GM12878 (cell line): Measurements from ENCODE around the gene GALNT17. TPM values are rescaled to one million over a fixed set of nuclear protein-coding genes. Genes with fewer than 3 reads are reported as not detected.

Experiments
- ATAC-seq: fragments of 200-7000 bp; cut with Tn5 transposase; 3 replicates; pipeline ENCODE4 v1.9.1; 2020; ENCODE audit warnings: mild to moderate bottlenecking, moderate library complexity
- BruUV-seq: library from RNA; stranded (reverse); fragments of 400-500 nt; replicated peaks from 2 replicates; lab custom pipeline; 2021; lab: Mats Ljungman, UMichigan
- CTCF ChIA-PET: fragments of 300-600 bp; sonication (Branson Sonifier 250); formaldehyde crosslinking; extraction: SDS; loops from one replicate; lab custom pipeline; 2021; ENCODE audit warnings: inconsistent platforms; lab: Yijun Ruan, JAX
- POLR2A ChIA-PET: fragments of 350-600 bp; formaldehyde crosslinking; extraction: SDS; loops from one replicate; lab custom pipeline; 2021; ENCODE audit warnings: inconsistent platforms; lab: Charles Lee
- RAD21 ChIA-PET: fragments of 300-600 bp; sonication (Branson Sonifier 250); formaldehyde crosslinking; loops from one replicate; lab custom pipeline; 2023; ENCODE audit warnings: antibody characterized with exemption; ENCODE audit not compliant: unreplicated experiment; lab: Charles Lee
- SMC1A ChIA-PET: fragments of 300-600 bp; sonication (Branson Sonifier 250); formaldehyde crosslinking; loops from one replicate; lab custom pipeline; 2023; ENCODE audit not compliant: unreplicated experiment, uncharacterized antibody; lab: Charles Lee
- DNase-seq: peaks from one replicate; pipeline ENCODE4 v3.0.0-alpha.2; 2011; ENCODE audit warnings: low read depth, low spot score
- FAIRE-seq: peaks from 3 replicates; lab custom pipeline; 2011; peaks lifted over from hg19 to GRCh38; lab: Jason Lieb, UNC
- H2AFZ ChIP-seq: 2 replicates; pipeline ENCODE4 v1.6.0; 2011; ENCODE audit warnings: low read depth, low read length, control low read depth; ENCODE audit not compliant: control insufficient read depth
- H3K27ac ChIP-seq: 2 replicates; pipeline ENCODE4 v1.5.1; 2011; ENCODE audit warnings: control low read depth; ENCODE audit not compliant: control insufficient read depth, insufficient read depth
- H3K27me3 ChIP-seq, 2 experiments: replicated peaks in 1 of 2; 2 replicates each; pipeline versions ENCODE4 v1.6.0 to v1.6.1; 2011; ENCODE audit warnings: low read length in 1 of 2; ENCODE audit not compliant: control insufficient read depth in 2 of 2, insufficient read depth in 2 of 2
- H3K36me3 ChIP-seq, 2 experiments: 2 replicates each; pipeline ENCODE4 v1.5.1; 2011; ENCODE audit warnings: low read length in 1 of 2; ENCODE audit not compliant: control insufficient read depth in 2 of 2, insufficient read depth in 2 of 2
- H3K4me1 ChIP-seq: 2 replicates; pipeline ENCODE4 v1.6.1; 2011; ENCODE audit warnings: mild to moderate bottlenecking, low read length, moderate library complexity, mixed read lengths; ENCODE audit not compliant: control insufficient read depth, insufficient read depth
- H3K4me2 ChIP-seq: 2 replicates; pipeline ENCODE4 v1.6.0; 2011; ENCODE audit warnings: control low read depth; ENCODE audit not compliant: control insufficient read depth, insufficient read depth
- H3K4me3 ChIP-seq: fragments of 200-600 bp; sonication (generic); 2 replicates; pipeline ENCODE4 v1.5.1; 2016
- H3K79me2 ChIP-seq: 2 replicates; pipeline ENCODE4 v1.6.0; 2011; ENCODE audit warnings: low read length; ENCODE audit not compliant: control insufficient read depth, insufficient read depth
- H3K9ac ChIP-seq: 2 replicates; pipeline ENCODE4 v1.8.0; 2011; ENCODE audit warnings: low read length, control low read depth, mixed read lengths; ENCODE audit not compliant: control insufficient read depth, insufficient read depth
- H3K9me3 ChIP-seq: replicated peaks from 3 replicates; pipeline ENCODE4 v1.5.1; 2011; ENCODE audit warnings: mild to moderate bottlenecking, low read length; ENCODE audit not compliant: control insufficient read depth, insufficient read depth
- H4K20me1 ChIP-seq: 2 replicates; pipeline ENCODE4 v1.6.0; 2011; ENCODE audit not compliant: control insufficient read depth, insufficient read depth
- KAT2A ChIP-seq: conservative IDR thresholded peaks from 2 replicates; pipeline ENCODE4 v1.6.1; 2011; ENCODE audit warnings: low read depth, low read length; ENCODE audit not compliant: control insufficient read depth
- KDM1A ChIP-seq: fragments of 200-600 bp; sonication (generic); IDR thresholded peaks from 2 replicates; pipeline ENCODE4 v1.6.1; 2016; ENCODE audit warnings: borderline replicate concordance
- MTA2 ChIP-seq: fragments of 450-650 bp; IDR thresholded peaks from 2 replicates; pipeline ENCODE4 v1.6.1; 2016; ENCODE audit warnings: low read depth, mild to moderate bottlenecking, moderate library complexity
- MYB ChIP-seq: fragments of 150-350 bp; IDR thresholded peaks from 2 replicates; pipeline ENCODE4 v1.6.1; 2014; ENCODE audit warnings: mild to moderate bottlenecking, low read depth, low read length, borderline replicate concordance
- NFYB ChIP-seq: IDR thresholded peaks from 2 replicates; pipeline ENCODE4 v1.6.1; 2011; ENCODE audit warnings: low read depth, mild to moderate bottlenecking, low read length, improper control_type of control experiment, moderate library complexity; ENCODE audit not compliant: insufficient read depth
- POLR2AphosphoS5 ChIP-seq: IDR thresholded peaks from 2 replicates; pipeline ENCODE4 v1.6.1; 2011; ENCODE audit warnings: mild to moderate bottlenecking, low read length, inconsistent platforms
- RELB ChIP-seq: fragments of 450-650 bp; IDR thresholded peaks from 2 replicates; pipeline ENCODE4 v1.6.1; 2017; ENCODE audit warnings: low read depth, mild to moderate bottlenecking, moderate library complexity
- ZBTB40 ChIP-seq: fragments of 450-650 bp; IDR thresholded peaks from 2 replicates; pipeline ENCODE4 v1.6.1; 2016; ENCODE audit warnings: mild to moderate bottlenecking, moderate library complexity, borderline replicate concordance
- WGBS: methylation state at CpG from one replicate; pipeline ENCODE4 v1.1.6; 2016; ENCODE audit warnings: low lambda C conversion rate; ENCODE audit not compliant: insufficient replicate concordance, insufficient coverage; ENCODE audit errors: missing lambda C conversion rate; 5-methylcytosine and 5-hydroxymethylcytosine counted together
- in situ Hi-C: fragments of 300-500 bp; cut with MboI; formaldehyde crosslinking; loops from 9 replicates; pipeline ENCODE4 v1.14.3; 2018; ENCODE audit warnings: mixed read lengths
- intact Hi-C: fragments of 100-400 bp; cut with micrococcal nuclease; formaldehyde crosslinking; loops from one replicate; pipeline ENCODE4 v1.14.2; 2022; ENCODE audit not compliant: unreplicated experiment
- polyA plus RNA-seq, 11 experiments: library from polyadenylated mRNA; depleted of rRNA in 4 of 11; unstranded in 6 of 11; stranded (reverse) in 5 of 11; fragments of >200 nt; fragmentation: Nextera tagmentation in 4 of 11; fragmentation: Illumina TruSeq in 1 of 11; extraction: Ambion mirVana in 4 of 11; extraction: Trizol in 1 of 11; gene quantifications; 1 replicate in 1 of 11; 2 replicates in 10 of 11; pipeline versions ENCODE4 v1.2.1 to v1.2.3, GENCODE V29; 2011 to 2016; ENCODE audit warnings: inconsistent platforms in 2 of 11, missing spikeins in 2 of 11, low read depth in 1 of 11
- total RNA-seq, 4 experiments: library from RNA; depleted of rRNA in 3 of 4; stranded (reverse); fragments of >200 nt in 3 of 4; fragmentation: Illumina TruSeq in 1 of 4; extraction: Trizol in 1 of 4; gene quantifications; 2 replicates each; pipeline versions ENCODE4 v1.2.1 to v1.2.3, GENCODE V29; 2013 to 2021
- TF ChIP-seq, protein P1 (sequence below): fragments of 450-650 bp; IDR thresholded peaks from 2 replicates; pipeline ENCODE4 v1.6.1; 2016; ENCODE audit warnings: mild to moderate bottlenecking

GALNT17 gene
- total and polyA plus RNA-seq, 10 of the 15 experiments (the other 5 are each of a cell fraction or from before 2014, with no cell fraction given) = 0.12 to 0.15 TPM; not detected in 8

GRCh38 chr7:71377062-71377461 lies 245.1 kb downstream of the GALNT17 start:
- intact Hi-C loops (no loop called here), in situ Hi-C loops (no loop called here)
- ChIA-PET SMC1A (no interaction called here), POLR2A (no interaction called here), RAD21 (no interaction called here), CTCF (no interaction called here)
- no TSS peak for BruUV-seq
- FAIRE-seq (no peak), DNase-seq (no peak), ATAC-seq (no peak)
- Histone ChIP-seq H3K79me2 (no peaks in the 10 kb centered on the region), H3K27me3 (no peaks in the 10 kb centered on the region), H2AFZ (no peak overlapping the region), H3K4me3 (no peak overlapping the region), H3K36me3 (no peaks in the 10 kb centered on the region), H3K4me1 (no peaks in the 10 kb centered on the region), H3K27ac (no peak overlapping the region), H3K9ac (no peak overlapping the region), H3K4me2 (no peak overlapping the region), H4K20me1 (no peaks in the 10 kb centered on the region), H3K9me3 (no peaks in the 10 kb centered on the region; the same call in 2 of the 3 replicates)
- 16% methylated on average over 3 of the region's 3 CpGs for WGBS
- TF ChIP-seq POLR2AphosphoS5 (no peak), KAT2A (no peak), NFYB (no peak), KDM1A (no peak), RELB (no peak), MYB (no peak), MTA2 (no peak), ZBTB40 (no peak)
- TF ChIP-seq, protein P1, sequence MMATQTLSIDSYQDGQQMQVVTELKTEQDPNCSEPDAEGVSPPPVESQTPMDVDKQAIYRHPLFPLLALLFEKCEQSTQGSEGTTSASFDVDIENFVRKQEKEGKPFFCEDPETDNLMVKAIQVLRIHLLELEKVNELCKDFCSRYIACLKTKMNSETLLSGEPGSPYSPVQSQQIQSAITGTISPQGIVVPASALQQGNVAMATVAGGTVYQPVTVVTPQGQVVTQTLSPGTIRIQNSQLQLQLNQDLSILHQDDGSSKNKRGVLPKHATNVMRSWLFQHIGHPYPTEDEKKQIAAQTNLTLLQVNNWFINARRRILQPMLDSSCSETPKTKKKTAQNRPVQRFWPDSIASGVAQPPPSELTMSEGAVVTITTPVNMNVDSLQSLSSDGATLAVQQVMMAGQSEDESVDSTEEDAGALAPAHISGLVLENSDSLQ = no peak
